K562 (cell line): Measurements from ENCODE around the gene CD84. TPM values are rescaled to one million over a fixed set of nuclear protein-coding genes. Genes with fewer than 3 reads are reported as not detected.
A peak's percentile ranks its signal among the peaks of the same experiment; 100 is the strongest.

Experiments
- ATAC-seq: fragments of 200-7000 bp; cut with Tn5 transposase; 3 replicates; pipeline ENCODE4 v1.9.1; 2020; ENCODE audit warnings: moderate library complexity
- BruUV-seq: library from RNA; stranded (reverse); fragments of 400-500 nt; replicated peaks from 2 replicates; lab custom pipeline; 2021; lab: Mats Ljungman, UMichigan
- CTCF ChIA-PET: fragments of 300-600 bp; formaldehyde crosslinking; extraction: SDS; loops from one replicate; lab custom pipeline; 2021; ENCODE audit warnings: low intra/inter-chr PET ratio; lab: Yijun Ruan, JAX
- POLR2A ChIA-PET: fragments of 300-600, 350-650 bp; sonication (Branson Sonifier 250); formaldehyde crosslinking; extraction: SDS; loops from one replicate; lab custom pipeline; 2021; ENCODE audit warnings: antibody characterized with exemption, inconsistent platforms; lab: Yijun Ruan, JAX
- DNase-seq, 4 experiments: peaks; one replicate each; pipeline versions ENCODE4 v3.0.0 to v3.0.0-alpha.2; 2011 to 2018; ENCODE audit warnings: low spot score in 3 of 4, mixed read lengths in 3 of 4; ENCODE audit errors: extremely low read depth in 1 of 4
- FAIRE-seq: peaks from 2 replicates; lab custom pipeline; 2011; peaks lifted over from hg19 to GRCh38; lab: Jason Lieb, UNC
- H2AFZ ChIP-seq: 2 replicates; pipeline ENCODE4 v1.6.0; 2011; ENCODE audit warnings: low read depth, low read length, control low read depth, inconsistent platforms
- H3K27ac ChIP-seq: fragments of 200-600 bp; 3 replicates; pipeline ENCODE4 v1.8.0; 2011; ENCODE audit warnings: low read depth, mild to moderate bottlenecking, control low read depth, inconsistent platforms, low read length, moderate library complexity, mixed read lengths; ENCODE audit errors: extremely low read depth
- H3K27me3 ChIP-seq, 2 experiments: fragments of 300-600 bp in 1 of 2; 2 replicates in 1 of 2; 3 replicates in 1 of 2; pipeline versions ENCODE4 v1.6.0 to v1.8.0; 2011; ENCODE audit warnings: inconsistent platforms in 2 of 2, low read length in 2 of 2, mild to moderate bottlenecking in 1 of 2, mixed read lengths in 1 of 2, moderate library complexity in 1 of 2; ENCODE audit not compliant: control insufficient read depth in 2 of 2, insufficient read depth in 2 of 2
- H3K36me3 ChIP-seq: fragments of 300-600 bp; 3 replicates; pipeline ENCODE4 v1.8.0; 2011; ENCODE audit warnings: mild to moderate bottlenecking, low read length, inconsistent platforms; ENCODE audit not compliant: control insufficient read depth, insufficient read depth
- H3K4me1 ChIP-seq, 2 experiments: fragments of 200-600 bp in 1 of 2; replicated peaks in 1 of 2; 2 replicates in 1 of 2; 3 replicates in 1 of 2; pipeline versions ENCODE4 v1.5.1 to v1.8.0; 2011; ENCODE audit warnings: inconsistent platforms in 2 of 2, low read length in 2 of 2, mild to moderate bottlenecking in 1 of 2, mixed read lengths in 1 of 2, moderate library complexity in 1 of 2; ENCODE audit not compliant: control insufficient read depth in 2 of 2, insufficient read depth in 2 of 2
- H3K4me2 ChIP-seq: 2 replicates; pipeline ENCODE4 v1.6.1; 2011; ENCODE audit warnings: low read length, control low read depth, inconsistent platforms, mixed read lengths; ENCODE audit not compliant: insufficient read depth
- H3K4me3 ChIP-seq: fragments of 200-600 bp; sonication (generic), shearing (Covaris generic); 2 replicates; pipeline ENCODE4 v1.5.1; 2016; ENCODE audit warnings: control low read depth, inconsistent platforms
- H3K79me2 ChIP-seq: fragments of 200-600 bp; 3 replicates; pipeline ENCODE4 v1.8.0; 2011; ENCODE audit warnings: low read length, inconsistent platforms; ENCODE audit not compliant: control insufficient read depth, insufficient read depth
- H3K9ac ChIP-seq, 2 experiments: 2 replicates each; pipeline versions ENCODE4 v1.6.0 to v1.6.1; 2011; ENCODE audit warnings: low read depth in 2 of 2, low read length in 2 of 2, control low read depth in 1 of 2, inconsistent platforms in 1 of 2, mild to moderate bottlenecking in 1 of 2, mixed read lengths in 1 of 2; ENCODE audit not compliant: insufficient read depth in 1 of 2
- H3K9me1 ChIP-seq: one replicate; pipeline ENCODE4 v1.6.0; 2011; ENCODE audit warnings: inconsistent platforms, mild to moderate bottlenecking, low read length, moderate library complexity; ENCODE audit not compliant: control insufficient read depth, insufficient read depth
- H3K9me3 ChIP-seq: replicated peaks from 2 replicates; pipeline ENCODE4 v1.5.1; 2011; ENCODE audit warnings: low read depth, low read length, inconsistent platforms; ENCODE audit not compliant: control insufficient read depth, insufficient read depth
- H4K20me1 ChIP-seq: replicated peaks from 2 replicates; pipeline ENCODE4 v1.6.1; 2011; ENCODE audit warnings: low read length, inconsistent platforms, mixed read lengths; ENCODE audit not compliant: control insufficient read depth, insufficient read depth
- E2F1 ChIP-seq: sonication (generic); formaldehyde crosslinking; IDR thresholded peaks from 2 replicates; pipeline ENCODE4 v1.8.1; 2023; ENCODE audit warnings: mild to moderate bottlenecking, missing genetic modification reagents, moderate library complexity
- MBD2 ChIP-seq: sonication (generic); IDR thresholded peaks from 2 replicates; pipeline ENCODE4 v1.6.1; 2016; ENCODE audit warnings: low read depth, borderline replicate concordance
- ZNF384 ChIP-seq: IDR thresholded peaks from 2 replicates; pipeline ENCODE4 v1.6.1; 2012; ENCODE audit warnings: low read depth, low read length, improper control_type of control experiment
- WGBS: fragments of 100-300 bp; shearing (Covaris generic); methylation state at CpG from one replicate; pipeline ENCODE4 v1.1.6; 2016; ENCODE audit warnings: low coverage, mixed read lengths; ENCODE audit not compliant: insufficient coverage; ENCODE audit errors: missing lambda C conversion rate; 5-methylcytosine and 5-hydroxymethylcytosine counted together
- in situ Hi-C: fragments of 300-500 bp; cut with MboI; formaldehyde crosslinking; loops from 4 replicates; pipeline ENCODE4 v1.15.0; 2018; ENCODE audit warnings: inconsistent platforms, mixed read lengths
- intact Hi-C: fragments of 100-400 bp; cut with micrococcal nuclease; formaldehyde crosslinking; loops from 2 replicates; pipeline ENCODE4 v1.14.2; 2022
- polyA plus RNA-seq, 8 experiments: library from polyadenylated mRNA; depleted of rRNA in 4 of 8; stranded (reverse) in 5 of 8; unstranded in 3 of 8; fragments of >200 nt; fragmentation: Nextera tagmentation in 2 of 8; fragmentation: Illumina TruSeq in 1 of 8; extraction: Ambion mirVana in 2 of 8; extraction: Trizol in 1 of 8; gene quantifications; 2 replicates each; pipeline versions ENCODE4 v1.2.1 to v1.2.3, GENCODE V29; 2011 to 2014; ENCODE audit warnings: inconsistent platforms in 1 of 8, missing spikeins in 1 of 8
- total RNA-seq, 7 experiments: library from RNA; depleted of rRNA in 6 of 7; stranded (reverse); fragments of >200 nt in 6 of 7; fragmentation: Illumina TruSeq in 2 of 7; extraction: Trizol in 2 of 7; gene quantifications; 2 replicates each; pipeline versions ENCODE4 v1.2.1 to v1.2.3, GENCODE V29; 2011 to 2021; ENCODE audit warnings: low replicate concordance in 1 of 7

CD84 gene
- total and polyA plus RNA-seq, 9 of the 15 experiments (the other 6 are each of a cell fraction or from before 2014, with no cell fraction given), result 0.82 to 6.8 (median 2.0) TPM

GRCh38 chr1:160614410-160614809, 35.1 kb upstream of the CD84 start:
- H3K36me3 ChIP-seq, result no peaks in the 10 kb centered on the region
- CTCF ChIA-PET, result interaction anchor here (0.6 kb wide), 1 partner anchor 154 kb away, joined by 3 read pairs; no protein-coding TSS in a partner anchor
- no peak for TF ChIP-seq MBD2
- peak; percentile 80 for TF ChIP-seq ZNF384
- TF ChIP-seq E2F1, result no peak
- TF ChIP-seq, all 486 proteins: peak for 1
- in situ Hi-C loops, result no loop called here
- Histone ChIP-seq H3K27me3 (no peaks in the 10 kb centered on the region), H4K20me1 (no peaks in the 10 kb centered on the region), H3K4me2 (no peak overlapping the region), H3K4me3 (no peak overlapping the region), H2AFZ (peak overlapping the region; percentile 39; the same call in 1 of the 2 replicates), H3K27ac (no peak overlapping the region), H3K9me3 (0 out of 2 replicates have a peak, but pooled peaks cover 3% of the 10 kb centered on the region), H3K9me1 (no peaks in the 10 kb centered on the region), H3K79me2 (no peaks in the 10 kb centered on the region), H3K9ac (no peak overlapping the region), H3K4me1 (peaks cover 0 to 9% of the 10 kb centered on the region in 2 experiments; a peak in 2 of 5 replicates)
- no TSS peak for BruUV-seq
- DNase-seq, result peak in 1 of 4 experiments; percentile 24
- FAIRE-seq, result no peak
- WGBS, result 53% methylated on average over 3 of the region's 5 CpGs
- POLR2A ChIA-PET, result no interaction called here
- intact Hi-C loops, result no loop called here
- peak; percentile 64; the same call in 2 of the 3 replicates for ATAC-seq
